ENCODE measurements around the gene KCNH4. TPM values are rescaled to one million over a fixed set of nuclear protein-coding genes. Genes with fewer than 3 reads are reported as not detected.

The KCNH4 gene
- total RNA-seq, 1 donor from 2014 or later: 0.55 TPM

GRCh38 chr17:42120161-42120769 is 60.7 kb downstream of the KCNH4 start:
- DNase-seq (ENCODE audit: low spot score): no peak

- DNase-seq (ENCODE audit: low spot score): no peak
Measured at GRCh38 chr17:42119301-42119700, 61.6 kb downstream of the KCNH4 start.

DNA sequence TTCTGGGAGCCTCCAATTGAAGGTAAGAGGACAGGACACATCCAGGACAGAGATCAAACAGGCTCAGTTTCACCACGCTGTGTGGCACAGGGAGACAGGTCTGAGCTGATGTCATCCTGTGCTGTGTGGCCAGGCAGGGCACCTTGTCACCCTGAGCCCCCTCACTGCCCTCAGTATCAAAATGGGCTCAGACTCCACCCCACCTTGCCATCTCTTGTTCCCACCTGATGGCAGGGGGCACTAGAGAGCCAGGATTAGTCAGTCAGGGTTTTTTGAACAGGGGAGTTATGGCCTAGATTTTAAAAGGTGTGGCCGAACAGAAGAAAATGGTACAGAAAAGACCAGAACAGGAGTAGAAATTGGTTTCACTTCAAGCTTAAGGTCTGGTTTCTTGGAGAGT is 62.4 kb downstream of the KCNH4 start:
- no peak for DNase-seq (ENCODE audit: low spot score)

DNA sequence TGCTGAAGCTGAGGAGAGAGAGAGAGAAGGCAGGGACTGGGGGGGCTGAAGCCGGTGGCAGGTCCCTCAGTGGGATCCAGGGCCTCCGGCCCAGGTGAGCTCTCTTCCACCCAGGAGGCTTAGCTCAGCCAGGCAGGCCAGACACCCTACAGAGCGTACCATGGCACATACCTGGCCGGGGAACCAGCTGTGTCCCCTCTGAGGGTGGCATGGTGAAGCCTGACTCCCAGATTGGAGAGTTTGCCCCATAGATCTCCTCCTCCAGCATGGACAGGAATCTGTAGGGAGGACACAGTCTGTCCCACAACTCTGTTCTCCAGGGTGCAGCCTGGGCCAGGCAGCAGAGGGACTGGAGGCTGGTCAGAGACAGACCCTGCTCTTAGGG is 62.8 kb downstream of the KCNH4 start:
- DNase-seq (ENCODE audit: low spot score): no peak

GRCh38 chr17:42117397-42118125 is 63.4 kb downstream of the KCNH4 start:
- no peak for DNase-seq (ENCODE audit: low spot score)

GRCh38 chr17:42116705-42117396 is 64.1 kb downstream of the KCNH4 start:
- no peak for DNase-seq (ENCODE audit: low spot score)

GRCh38 chr17:42114118-42114517 is 66.8 kb downstream of the KCNH4 start:
- no peak for DNase-seq (ENCODE audit: low spot score)

- DNase-seq (ENCODE audit: low spot score): no peak
Measured at GRCh38 chr17:42113293-42114069, 67.5 kb downstream of the KCNH4 start.

DNA sequence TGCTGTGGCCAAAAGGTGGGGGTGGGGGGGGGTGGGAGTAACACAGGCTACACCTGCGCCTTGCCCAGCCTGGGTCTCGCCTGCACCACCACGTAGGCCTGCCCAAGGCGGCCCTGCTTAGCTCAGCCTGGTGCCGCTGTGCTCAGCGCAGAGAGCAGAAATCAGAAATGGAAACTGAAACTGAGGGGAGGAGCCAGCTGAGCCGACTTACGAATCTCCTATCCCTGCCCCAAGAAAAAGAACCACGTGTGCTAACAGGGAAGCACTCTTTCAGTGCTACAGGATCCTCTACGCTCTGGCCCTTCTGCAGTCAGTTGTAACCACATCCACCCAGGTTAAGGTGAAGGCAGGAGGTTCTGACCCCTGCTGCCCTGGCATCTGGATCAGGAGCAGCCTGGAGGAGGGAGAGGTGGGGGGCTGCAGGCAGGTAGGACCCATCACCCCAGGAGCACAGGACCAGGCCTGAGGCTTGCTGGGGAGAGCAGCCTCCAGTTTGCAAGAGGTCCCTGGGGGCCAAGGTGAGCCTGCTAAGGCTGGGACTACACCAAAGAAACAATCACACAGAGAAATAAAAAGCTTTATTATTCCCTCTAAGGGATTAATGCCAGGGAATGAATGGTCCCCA is 68.3 kb downstream of the KCNH4 start, which contains the start of gene DHX58:
Gene DHX58, minus strand, starts transcription at position 163 of the 625 bp plus-strand sequence. CDS start 822 bp downstream, outside the sequence.
- DNase-seq (ENCODE audit: low spot score): no peak

- no peak for DNase-seq (ENCODE audit: low spot score)
Measured at GRCh38 chr17:42111871-42112551, 68.9 kb downstream of the KCNH4 start.

GRCh38 chr17:42111265-42111636 is 69.7 kb downstream of the KCNH4 start:
- no peak for DNase-seq (ENCODE audit: low spot score)

DNA sequence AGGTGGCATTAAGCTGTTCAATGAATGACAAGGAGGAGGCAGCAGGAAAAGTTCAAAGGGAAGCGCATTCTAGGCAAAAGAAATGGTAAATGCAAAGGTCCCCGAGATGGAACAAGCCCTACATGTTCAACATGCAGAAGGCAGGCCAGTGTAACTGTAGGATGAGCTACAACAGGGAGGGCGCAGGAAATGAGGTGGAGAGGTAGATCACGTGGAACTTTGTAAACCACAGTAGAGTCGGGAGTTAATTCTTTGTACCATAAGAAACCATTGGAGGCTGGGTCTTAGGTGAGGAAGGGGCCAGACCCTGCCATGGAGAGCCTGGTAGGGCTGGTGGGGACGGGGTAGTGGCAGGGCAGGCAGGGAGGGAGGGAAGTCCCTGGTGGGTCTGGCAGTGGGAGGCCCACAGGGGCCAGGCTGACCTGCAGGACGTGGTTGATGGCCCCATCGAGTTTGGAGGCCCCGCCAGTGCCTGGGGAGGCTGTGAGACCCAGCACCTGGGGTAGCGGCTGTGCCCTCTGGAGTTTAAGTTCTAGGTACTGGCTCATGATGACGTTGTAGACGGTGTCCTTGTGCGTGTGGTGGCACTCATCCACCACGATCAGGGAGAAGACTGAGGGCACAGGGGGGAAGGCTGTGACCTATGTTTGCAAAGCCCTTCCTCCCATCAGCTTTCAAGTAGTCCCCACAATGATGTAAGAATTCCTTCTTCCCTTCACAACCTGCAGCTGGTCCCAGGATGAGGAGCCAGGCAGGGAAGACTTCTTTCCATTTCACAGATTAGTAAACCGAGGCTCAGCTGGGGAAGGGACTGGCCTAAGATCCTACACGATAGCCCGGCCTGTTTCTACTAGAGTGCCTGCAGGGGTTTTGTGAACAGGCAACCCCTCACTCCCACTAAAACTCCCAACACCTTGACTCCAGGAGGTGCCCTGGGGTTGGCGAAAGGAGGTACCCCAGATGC is 70.4 kb downstream of the KCNH4 start:
- DNase-seq (ENCODE audit: low spot score): no peak

- no peak for DNase-seq (ENCODE audit: low spot score)
Measured at GRCh38 chr17:42109086-42109485, 71.9 kb downstream of the KCNH4 start.

DNA sequence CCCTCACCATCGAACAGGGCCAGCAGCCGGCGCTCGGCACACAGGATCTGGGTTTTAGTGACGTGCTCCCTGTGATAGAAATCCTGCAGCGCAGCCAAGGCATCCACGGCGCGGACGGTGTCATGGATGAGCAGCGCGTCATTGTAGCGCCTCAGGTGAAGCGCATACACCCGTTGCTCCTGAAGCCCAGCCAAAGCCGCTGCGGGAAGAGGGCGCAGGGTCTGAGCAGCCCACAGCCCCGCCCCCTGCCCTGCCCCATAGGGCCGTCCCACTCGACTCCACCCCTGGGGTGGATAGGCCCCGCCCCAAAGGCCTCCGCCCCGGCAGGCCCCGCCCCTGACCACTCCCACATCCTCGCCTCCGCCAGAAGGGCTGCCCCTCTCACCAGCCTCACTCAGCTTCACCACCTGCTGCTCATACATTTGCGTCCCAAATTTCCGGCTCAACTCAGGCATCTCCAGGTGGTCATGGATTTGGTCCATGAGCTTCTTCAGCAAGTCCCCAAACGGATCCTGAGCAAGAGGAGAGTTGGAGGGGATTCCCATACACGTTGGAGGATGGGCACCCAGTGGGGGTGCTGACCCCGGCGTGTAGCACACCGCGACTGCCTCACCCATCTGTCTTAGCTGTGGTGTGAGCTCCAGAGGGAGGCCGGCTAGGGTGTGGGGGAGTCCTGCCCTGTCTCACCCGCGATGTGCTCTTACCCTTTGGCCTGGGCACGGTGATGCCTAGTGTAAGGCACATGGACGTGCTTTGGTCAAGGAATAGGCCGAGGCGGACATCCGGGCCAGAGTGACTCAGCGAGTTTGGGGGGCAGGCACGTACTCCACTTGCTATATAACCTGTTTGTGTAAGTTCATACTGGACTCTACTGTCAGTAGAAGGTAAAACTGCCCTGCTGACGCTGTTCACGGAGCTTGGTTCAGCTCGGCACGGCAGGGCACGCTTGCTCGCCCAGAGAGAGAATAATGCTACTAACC is 73.1 kb downstream of the KCNH4 start:
- DNase-seq (ENCODE audit: low spot score): no peak

DNA sequence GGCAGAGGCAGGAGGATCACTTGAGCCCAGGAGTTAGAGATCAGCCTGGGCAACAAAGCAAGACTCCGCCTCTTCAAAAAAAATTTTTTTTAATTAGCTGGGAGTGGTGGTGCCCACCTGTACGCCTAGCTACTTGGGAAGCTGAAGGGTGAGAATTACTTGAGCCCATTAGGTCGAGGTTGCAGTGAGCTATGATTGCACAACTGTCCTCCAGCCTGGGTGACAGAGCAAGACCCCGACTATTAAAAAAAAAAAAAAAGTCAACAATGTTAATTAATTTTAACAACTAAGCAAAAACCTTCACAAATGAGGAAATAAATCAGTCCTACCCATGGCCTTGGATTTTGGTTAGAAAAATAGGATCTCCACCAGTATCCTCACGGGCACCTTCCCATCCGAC is 73.8 kb downstream of the KCNH4 start:
- DNase-seq (ENCODE audit: low spot score): no peak

Measured in mesenteric fat pad (tissue), 1 donor.